IPS-NIHi7 (cell line): Measurements from ENCODE around the gene IRGQ.
"Not testable (repeated sequence)": the region's sequence is repeated elsewhere in the genome, so short reads cannot be mapped to it uniquely, and the experiment has no call there.

Experiments
- DNase-seq: peaks from one replicate; pipeline ENCODE4 v3.0.0; 2012; ENCODE audit warnings: mixed read lengths; ENCODE audit errors: extremely low spot score

The IRGQ gene

DNA sequence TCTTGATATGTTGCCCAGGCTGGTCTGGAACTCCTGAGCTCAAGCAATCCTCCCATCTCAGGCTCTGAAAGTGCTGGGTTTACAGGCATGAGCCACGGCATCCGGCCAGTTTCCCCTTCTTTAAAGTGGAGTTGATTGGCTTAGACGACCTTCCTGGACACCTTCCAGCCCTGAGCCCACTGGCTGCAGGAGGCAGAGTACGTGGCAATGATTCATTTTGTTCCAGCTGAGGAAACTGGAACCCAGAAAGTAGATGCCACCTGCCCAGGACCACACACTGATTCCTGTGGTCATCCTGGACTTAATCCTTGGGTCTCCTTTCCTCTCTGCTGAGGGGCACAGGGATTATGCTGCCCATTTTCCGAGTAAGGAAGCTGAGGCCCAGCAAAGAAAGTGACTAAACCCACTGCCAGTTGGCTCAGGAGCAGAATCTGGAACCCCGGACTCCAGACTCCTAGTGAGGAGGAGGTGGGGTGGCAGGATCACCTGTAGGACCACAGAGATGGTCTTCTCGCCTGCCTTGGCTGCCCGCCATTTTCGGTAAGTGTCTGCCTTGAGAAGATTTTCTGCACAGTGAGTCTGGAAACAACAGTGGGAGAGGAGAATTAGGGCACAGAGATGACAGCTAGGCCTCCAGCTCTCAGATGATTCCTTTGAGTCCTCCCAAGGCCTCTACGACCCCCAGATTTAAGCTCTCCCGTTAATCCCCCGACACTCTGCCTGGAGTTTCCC is 21.3 kb downstream of the IRGQ start:
- DNase-seq: no peak

GRCh38 chr19:43572171-43572588 is 23.8 kb downstream of the IRGQ start:
- no peak for DNase-seq

DNA sequence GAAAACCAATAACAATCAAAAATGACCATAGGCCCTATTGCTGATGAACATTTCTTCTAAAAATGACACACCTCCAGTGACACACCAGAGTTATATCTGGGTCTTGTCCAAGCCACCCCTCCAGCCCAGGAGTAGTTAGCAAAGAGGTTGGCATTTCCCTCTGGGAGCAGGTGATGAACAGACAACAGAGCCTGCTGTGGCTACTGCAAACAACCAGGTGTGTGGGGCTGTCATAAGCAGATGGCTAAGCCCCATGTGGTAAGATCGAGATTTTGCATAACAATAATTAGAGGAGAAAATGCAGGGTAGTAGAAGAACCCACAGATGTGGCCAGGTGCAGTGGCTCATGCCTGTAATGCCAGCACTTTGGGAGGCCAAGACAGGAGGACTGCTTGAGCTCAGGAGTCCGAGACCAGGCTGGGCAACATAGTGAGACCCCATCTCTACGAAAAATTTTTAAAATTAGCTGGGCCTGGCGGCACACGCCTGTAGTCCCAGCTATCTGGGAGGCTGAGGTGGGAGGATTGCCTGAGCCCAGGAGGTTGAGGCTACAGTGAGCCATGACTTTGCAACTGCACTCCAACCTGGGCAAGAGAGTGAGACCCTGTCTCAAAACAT is 25.7 kb downstream of the IRGQ start:
- no peak for DNase-seq

- DNase-seq: no peak
Observed at GRCh38 chr19:43569657-43570056, 26.3 kb downstream of the IRGQ start.

GRCh38 chr19:43564800-43565199 is 31.1 kb downstream of the IRGQ start:
- no peak for DNase-seq

DNA sequence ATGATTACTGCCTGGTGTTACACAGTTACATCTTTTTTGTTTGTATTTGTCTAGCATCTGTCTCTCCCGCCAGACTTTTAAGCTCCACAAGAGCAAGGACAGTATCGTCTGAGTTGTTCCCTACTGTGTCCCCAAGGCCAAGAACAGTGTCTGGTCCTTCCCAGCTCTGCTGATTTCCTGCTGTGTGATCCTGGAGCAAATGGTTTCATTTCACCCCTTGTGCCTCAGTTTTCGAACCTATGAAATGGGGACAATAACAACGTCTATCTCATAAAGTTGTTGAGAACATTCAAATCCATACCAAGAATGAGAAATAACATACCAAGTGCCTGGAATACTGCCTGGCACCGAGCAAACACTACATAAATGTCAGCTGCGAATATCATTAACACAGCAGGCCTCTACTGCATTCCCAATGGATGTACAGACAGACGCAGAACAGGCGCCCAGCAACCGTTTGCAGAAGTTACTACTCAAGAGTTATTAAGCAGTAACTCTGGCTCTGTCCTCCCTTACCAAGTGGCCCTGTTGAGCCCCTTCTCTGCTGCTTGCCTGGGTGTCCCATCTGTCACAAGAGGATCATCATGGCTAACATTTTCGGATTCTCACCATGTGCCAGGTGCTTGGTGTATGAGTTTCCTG is 32.0 kb downstream of the IRGQ start:
- DNase-seq: no peak

DNA sequence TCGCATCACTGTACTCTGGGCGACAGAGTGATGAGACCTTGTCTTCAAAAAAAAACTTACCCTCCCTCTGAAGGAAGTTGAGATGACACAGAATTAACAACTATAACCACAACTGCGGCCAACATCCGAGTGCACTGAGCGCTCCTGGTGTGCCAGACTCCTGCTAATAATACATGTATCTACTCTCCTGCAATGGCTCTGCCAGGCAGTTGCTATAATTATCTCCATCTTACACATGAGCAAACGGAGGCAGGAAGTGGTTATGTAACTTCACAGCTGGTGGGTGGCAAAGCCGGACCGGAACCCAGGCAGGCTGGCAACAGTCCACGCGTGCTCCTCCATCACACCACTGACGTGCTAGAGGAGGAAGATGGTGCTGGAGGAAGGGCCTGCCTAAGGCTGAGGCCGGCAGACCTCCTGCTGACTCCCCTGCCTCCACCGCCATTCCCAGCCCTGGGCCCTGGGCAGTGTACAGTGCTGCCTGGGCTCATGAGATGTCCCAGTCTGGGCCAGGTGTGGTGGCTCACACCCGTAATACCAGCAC is 33.2 kb downstream of the IRGQ start:
- no peak for DNase-seq

GRCh38 chr19:43562226-43562697 is 33.7 kb downstream of the IRGQ start:
- no peak for DNase-seq

- DNase-seq: no peak
Observed at GRCh38 chr19:43561139-43561970, 34.6 kb downstream of the IRGQ start.

DNA sequence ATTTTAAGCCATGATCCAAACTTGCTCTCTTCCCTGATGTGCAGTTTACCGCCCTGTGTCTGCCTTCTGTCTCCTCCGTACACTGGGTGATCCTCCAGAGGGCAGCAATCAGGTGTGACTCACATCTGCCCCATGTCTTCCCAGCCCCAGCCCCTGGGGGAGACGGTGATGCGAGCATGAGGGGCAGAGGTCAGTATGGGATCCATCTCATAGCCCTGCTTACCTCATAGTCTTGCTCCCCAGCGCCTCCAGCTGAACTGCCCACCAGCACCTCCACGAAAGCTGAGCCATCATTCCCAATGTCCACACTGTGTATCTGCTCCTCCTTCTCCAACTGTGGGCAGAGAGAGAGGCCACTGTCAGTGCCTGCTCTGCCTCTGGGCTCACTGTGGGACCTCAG is 35.2 kb downstream of the IRGQ start:
- peak; percentile 51 for DNase-seq

- DNase-seq: peak; percentile 92
Observed at GRCh38 chr19:43555185-43555770, 40.7 kb downstream of the IRGQ start.

- DNase-seq: no peak
Observed at GRCh38 chr19:43554317-43554895, 41.5 kb downstream of the IRGQ start.

GRCh38 chr19:43553656-43554055 is 42.3 kb downstream of the IRGQ start:
- DNase-seq: no peak

DNA sequence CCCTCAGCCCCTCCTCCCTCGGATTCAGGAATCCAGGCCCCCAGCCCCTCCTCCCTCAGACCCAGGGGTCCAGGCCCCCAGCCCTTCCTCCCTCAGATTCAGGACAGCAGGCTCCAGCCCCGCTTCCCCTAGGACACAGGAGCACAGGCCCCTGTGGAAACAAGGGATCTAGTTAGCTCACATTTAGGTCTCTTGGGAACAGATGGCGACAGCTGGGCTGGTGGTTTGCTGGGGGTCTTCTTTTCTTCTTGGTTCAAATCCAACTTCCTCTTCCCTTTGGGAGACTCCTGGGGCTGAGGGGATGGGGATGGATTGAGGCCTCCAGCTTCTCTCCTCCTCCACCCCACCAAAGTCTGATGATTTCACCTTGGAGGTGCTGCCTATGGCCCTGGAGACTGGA is 43.3 kb downstream of the IRGQ start:
- no peak for DNase-seq

- no peak for DNase-seq
Observed at GRCh38 chr19:43552198-43552450, 43.8 kb downstream of the IRGQ start.

DNA sequence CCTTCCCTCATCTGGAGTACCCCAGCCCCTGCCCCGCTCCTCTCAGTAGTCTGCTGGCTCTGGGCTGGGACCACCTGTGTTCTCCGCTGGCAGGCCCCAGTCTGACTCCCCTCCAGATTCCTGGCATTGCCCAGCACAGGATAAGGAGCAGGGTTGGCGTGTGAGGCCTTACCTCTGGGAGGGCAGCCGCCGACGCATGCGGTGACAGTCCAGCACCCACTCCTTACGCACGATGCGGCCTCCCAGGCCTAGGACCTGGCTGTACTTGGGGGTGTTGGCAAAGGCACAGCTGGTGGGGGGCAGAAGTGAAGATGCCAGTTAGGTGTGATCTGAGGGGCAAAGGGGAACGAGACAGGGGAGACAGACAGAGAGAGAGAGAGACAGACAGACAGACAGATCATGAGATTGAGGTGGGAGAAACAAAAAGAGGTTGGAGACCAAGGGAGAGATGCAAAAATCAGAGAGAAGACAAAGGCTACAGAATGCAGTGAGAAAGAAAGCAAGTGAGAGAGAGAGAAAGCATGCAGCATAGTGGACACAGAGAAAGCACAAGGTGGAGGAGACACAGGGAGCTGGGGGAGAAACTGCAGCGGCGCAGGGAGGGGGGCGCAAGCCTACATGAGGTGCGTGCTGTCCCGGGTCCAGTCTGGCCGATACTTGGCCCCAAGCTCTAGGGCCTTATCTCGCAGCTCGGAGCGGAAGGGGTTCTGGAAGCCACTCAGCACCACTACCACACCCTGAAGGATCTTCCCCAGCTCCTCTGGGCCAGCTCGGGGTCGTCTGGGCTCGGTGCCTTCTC is 44.3 kb downstream of the IRGQ start:
- no peak for DNase-seq

DNA sequence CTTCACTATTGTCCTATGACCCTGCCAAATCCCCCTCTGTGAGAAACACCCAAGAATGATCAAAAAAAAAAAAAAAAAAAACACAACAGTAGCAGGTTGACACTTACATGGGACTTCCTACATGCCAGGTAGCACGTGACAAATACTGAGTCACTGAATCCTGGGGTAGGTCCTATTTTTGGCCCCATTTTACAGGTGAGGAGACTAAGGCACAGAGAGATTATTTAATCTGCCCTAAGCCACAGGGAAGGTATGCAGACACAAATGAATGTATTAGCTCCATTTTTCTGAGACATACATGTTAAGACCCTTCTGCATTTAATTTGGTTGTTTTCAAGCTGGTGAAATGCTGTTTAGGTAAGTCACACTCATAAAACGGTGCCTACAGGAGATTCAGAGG is 47.2 kb downstream of the IRGQ start:
- no peak for DNase-seq

GRCh38 chr19:43547926-43548325 is 48.0 kb downstream of the IRGQ start:
- DNase-seq: not testable (repeated sequence)

GRCh38 chr19:43546581-43546980 is 49.4 kb downstream of the IRGQ start:
- DNase-seq: no peak

DNA sequence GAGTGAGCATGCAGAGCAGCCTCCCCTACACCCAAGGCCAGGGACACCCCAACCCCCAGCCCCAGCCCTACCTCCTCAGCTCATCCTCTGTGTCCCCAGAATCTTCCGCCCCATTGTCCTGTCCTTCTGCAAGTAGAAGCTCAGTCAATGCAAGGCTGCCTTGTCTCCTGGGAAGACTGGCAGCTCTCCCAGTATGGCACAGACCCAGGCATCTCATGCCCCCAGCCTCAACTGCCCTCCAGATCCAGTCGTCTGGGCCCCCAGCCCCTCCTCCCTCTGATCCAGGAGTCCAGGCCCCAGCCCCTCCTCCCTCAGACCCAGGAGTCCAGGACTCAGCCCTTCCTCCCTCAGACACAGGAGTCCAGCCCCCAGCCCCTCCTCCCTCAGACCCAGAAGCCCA is 50.0 kb downstream of the IRGQ start:
- no peak for DNase-seq

- DNase-seq: no peak
Observed at GRCh38 chr19:43545276-43545675, 50.7 kb downstream of the IRGQ start.
